ENCODE measurements around the gene GRIN1. TPM values are rescaled to one million over a fixed set of nuclear protein-coding genes. Genes with fewer than 3 reads are reported as not detected.

GRIN1 gene
- total RNA-seq, 2 experiments from 2014 or later: 0.06 to 0.15 TPM

DNA sequence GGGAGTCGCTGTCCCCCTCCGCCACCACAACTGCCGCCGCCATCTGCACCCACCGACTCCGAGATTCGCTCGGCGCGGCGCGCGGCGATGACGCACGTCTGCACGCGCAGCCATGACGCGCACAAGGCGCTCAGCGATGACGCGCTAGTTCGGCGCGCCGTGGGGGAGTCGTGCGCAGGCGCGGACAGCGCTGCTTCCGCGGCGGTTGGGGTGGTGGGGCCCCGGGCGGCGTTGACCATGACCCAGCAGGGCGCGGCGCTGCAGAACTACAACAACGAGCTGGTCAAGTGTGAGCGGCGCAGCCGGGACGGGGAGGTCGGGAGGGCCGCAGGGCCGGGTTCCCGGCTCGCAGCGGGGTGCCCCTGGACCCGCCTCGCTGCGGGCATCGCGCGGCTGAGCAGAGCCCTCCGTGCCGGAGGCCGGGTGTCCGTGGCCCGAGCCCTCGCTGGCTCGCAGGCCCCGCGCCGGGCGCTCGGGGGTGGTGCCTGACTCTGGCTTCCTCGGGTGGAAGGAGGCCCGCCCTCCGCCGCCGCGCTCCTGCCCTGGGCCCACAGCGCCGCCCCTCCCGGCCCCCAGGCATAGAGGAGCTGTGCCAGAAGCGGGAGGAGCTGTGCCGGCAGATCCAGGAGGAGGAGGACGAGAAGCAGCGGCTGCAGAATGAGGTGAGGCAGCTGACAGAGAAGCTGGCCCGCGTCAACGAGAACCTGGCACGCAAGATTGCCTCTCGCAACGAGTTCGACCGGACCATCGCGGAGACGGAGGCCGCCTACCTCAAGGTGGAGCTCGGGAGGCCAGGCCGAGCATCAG, 49.7 kb downstream of the GRIN1 start, which contains the start of the genes ANAPC2 and SSNA1:
Gene ANAPC2 (minus strand): TSS at position 71 of the 807 bp plus-strand sequence. CDS start 28 bp downstream, at position 43.
Gene SSNA1 (plus strand): TSS at position 187 of the 807 bp plus-strand sequence. CDS start 51 bp downstream, at position 238.
- no peak for TF ChIP-seq EZH2phosphoT487 (IDR thresholded peaks at IDR 0.05; ENCODE audit: borderline replicate concordance, low read depth, low read length)
- TF ChIP-seq, protein P1, sequence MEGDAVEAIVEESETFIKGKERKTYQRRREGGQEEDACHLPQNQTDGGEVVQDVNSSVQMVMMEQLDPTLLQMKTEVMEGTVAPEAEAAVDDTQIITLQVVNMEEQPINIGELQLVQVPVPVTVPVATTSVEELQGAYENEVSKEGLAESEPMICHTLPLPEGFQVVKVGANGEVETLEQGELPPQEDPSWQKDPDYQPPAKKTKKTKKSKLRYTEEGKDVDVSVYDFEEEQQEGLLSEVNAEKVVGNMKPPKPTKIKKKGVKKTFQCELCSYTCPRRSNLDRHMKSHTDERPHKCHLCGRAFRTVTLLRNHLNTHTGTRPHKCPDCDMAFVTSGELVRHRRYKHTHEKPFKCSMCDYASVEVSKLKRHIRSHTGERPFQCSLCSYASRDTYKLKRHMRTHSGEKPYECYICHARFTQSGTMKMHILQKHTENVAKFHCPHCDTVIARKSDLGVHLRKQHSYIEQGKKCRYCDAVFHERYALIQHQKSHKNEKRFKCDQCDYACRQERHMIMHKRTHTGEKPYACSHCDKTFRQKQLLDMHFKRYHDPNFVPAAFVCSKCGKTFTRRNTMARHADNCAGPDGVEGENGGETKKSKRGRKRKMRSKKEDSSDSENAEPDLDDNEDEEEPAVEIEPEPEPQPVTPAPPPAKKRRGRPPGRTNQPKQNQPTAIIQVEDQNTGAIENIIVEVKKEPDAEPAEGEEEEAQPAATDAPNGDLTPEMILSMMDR (conservative IDR thresholded peaks at IDR 0.05; ENCODE audit: low read length): peak; percentile 69

DNA sequence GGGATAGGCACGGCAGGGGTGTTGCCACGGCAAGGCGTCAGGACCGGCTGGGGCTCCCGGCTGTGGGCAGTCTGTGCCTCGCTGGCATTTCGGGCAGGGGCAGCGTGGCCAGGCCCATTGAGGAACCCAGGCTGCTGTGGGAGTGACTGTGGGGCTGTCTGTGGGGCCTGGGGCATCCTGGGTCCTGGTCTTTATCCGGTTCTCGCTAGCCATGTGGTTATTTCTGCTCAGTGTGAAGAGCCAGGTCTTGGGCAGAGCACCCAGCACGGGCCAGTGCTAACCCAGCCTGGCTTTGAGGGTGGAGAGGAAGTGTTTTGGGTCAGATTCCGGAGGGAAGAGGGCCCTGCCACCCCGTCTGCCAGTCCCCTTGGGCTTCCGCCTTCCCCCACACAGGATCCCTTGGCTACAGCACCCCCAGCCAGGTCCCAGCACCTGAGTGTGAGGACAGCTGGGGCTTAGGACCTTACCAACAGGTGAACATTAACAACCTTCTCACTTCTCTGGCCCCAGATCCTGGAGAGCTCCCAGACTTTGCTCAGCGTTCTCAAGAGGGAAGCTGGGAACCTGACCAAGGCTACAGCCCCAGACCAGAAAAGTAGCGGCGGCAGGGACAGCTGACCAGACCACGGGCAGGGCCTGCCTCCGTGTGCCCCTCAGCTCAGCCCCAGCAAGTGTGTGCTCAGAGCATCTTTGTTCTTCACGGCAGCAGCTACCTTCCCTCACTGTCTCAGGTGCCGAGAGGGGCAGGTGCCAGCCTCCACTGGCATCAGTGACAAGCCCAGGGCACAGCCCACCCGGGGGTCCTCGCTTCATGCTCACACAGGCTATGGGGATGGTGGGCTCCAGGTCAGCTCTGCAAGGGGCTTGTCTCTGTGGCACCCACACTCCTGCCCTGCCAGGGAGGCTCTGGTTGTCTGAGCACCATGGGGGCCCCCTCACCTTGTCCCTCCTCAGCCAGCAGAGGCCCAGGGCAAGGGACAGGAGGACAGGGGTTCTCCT, 50.6 kb downstream of the GRIN1 start:
- TSS peak; percentile 94 for BruUV-seq (replicated peaks)
- CTCF ChIA-PET (ENCODE audit: unreplicated experiment): interaction anchor here (0.8 to 1.3 kb wide), 2 partner anchors 60 to 97 kb away, joined by 3 to 5 read pairs; no protein-coding TSS in a partner anchor
- Histone ChIP-seq H4K20me1 (ENCODE audit: insufficient read depth, low read length) (peaks cover 6% of the 10 kb centered on the region; the same call in 1 of the 2 replicates), H3K27ac (ENCODE audit: low read depth, low read length, poor library complexity, severe bottlenecking) (peak overlapping the region; percentile 92), H3K9me2 (ENCODE audit: insufficient read depth, low read length) (no peaks in the 10 kb centered on the region), H3K4me1 (ENCODE audit: insufficient read depth, low read length, poor library complexity, severe bottlenecking) (peaks cover 27% of the 10 kb centered on the region), H3K4me3 (ENCODE audit: low read depth, low read length, poor library complexity, severe bottlenecking) (peak overlapping the region; percentile 94), H3K79me2 (ENCODE audit: insufficient read depth, low read depth, low read length) (peaks cover 32% of the 10 kb centered on the region), H3K9me3 (ENCODE audit: low read length) (no peaks in the 10 kb centered on the region), H3K36me3 (ENCODE audit: insufficient read depth, low read length) (peaks cover 33% of the 10 kb centered on the region; the same call in 1 of the 2 replicates), H3K4me2 (ENCODE audit: low read length) (peak overlapping the region; percentile 97), H2AFZ (ENCODE audit: low read length) (no peak overlapping the region; the same call in 1 of the 2 replicates)
- no peak for DNase-seq (ENCODE audit: low spot score)
- TF ChIP-seq EZH2phosphoT487 (IDR thresholded peaks at IDR 0.05; ENCODE audit: borderline replicate concordance, low read depth, low read length): no peak
- TF ChIP-seq, protein P1 (conservative IDR thresholded peaks at IDR 0.05; ENCODE audit: low read length): no peak
- intact Hi-C loops (cut with micrococcal nuclease; ENCODE audit: unreplicated experiment): loop anchor here (2.0 to 5.0 kb wide), 3 partner anchors 33 to 72 kb away; partner anchors contain the start of gene RNF208
- POLR2A ChIA-PET: interaction anchor here (0.8 to 3.2 kb wide), 8 partner anchors 12 to 75 kb away, joined by 3 to 16 read pairs (median 4); partner anchors contain the start of gene TPRN

More for the DNA sequence above, 49.7 kb downstream of the GRIN1 start, which contains the start of the genes ANAPC2 and SSNA1:
- ChIA-PET CTCF (ENCODE audit: unreplicated experiment) (interaction anchor here (0.6 to 1.3 kb wide), 3 partner anchors 12 to 98 kb away, joined by 3 to 5 read pairs (median 3); no protein-coding TSS in a partner anchor), POLR2A (interaction anchor here (0.8 to 3.2 kb wide), 8 partner anchors 12 to 74 kb away, joined by 3 to 16 read pairs (median 4); partner anchors contain the start of gene TPRN)
- Histone ChIP-seq H3K9me3 (ENCODE audit: low read length) (no peaks in the 10 kb centered on the region), H3K27ac (ENCODE audit: low read depth, low read length, poor library complexity, severe bottlenecking) (peak within 1 kb of the TSS; percentile 92), H3K4me3 (ENCODE audit: low read depth, low read length, poor library complexity, severe bottlenecking) (peak within 1 kb of the TSS; percentile 94), H3K79me2 (ENCODE audit: insufficient read depth, low read depth, low read length) (peaks cover 32% of the 10 kb centered on the region), H3K9me2 (ENCODE audit: insufficient read depth, low read length) (no peaks in the 10 kb centered on the region), H3K36me3 (ENCODE audit: insufficient read depth, low read length) (peaks cover 41% of the 10 kb centered on the region; the same call in 1 of the 2 replicates), H3K4me2 (ENCODE audit: low read length) (peak within 1 kb of the TSS; percentile 97), H3K4me1 (ENCODE audit: insufficient read depth, low read length, poor library complexity, severe bottlenecking) (peaks cover 27% of the 10 kb centered on the region), H2AFZ (ENCODE audit: low read length) (peak within 1 kb of the TSS; percentile 53; the same call in 1 of the 2 replicates), H4K20me1 (ENCODE audit: insufficient read depth, low read length) (peaks cover 6% of the 10 kb centered on the region; the same call in 1 of the 2 replicates)
- intact Hi-C loops (cut with micrococcal nuclease; ENCODE audit: unreplicated experiment): loop anchor here (2.0 to 5.0 kb wide), 3 partner anchors 34 to 71 kb away; partner anchors contain the start of gene RNF208
- peak; percentile 98 for DNase-seq (ENCODE audit: low spot score)
- no TSS peak for BruUV-seq (replicated peaks)
